Measurements from ENCODE around the gene TOR3A. TPM values are rescaled to one million over a fixed set of nuclear protein-coding genes. Genes with fewer than 3 reads are reported as not detected.
"Not testable (repeated sequence)": the region's sequence is repeated elsewhere in the genome, so short reads cannot be mapped to it uniquely, and the experiment has no call there.

TOR3A gene, protein sequence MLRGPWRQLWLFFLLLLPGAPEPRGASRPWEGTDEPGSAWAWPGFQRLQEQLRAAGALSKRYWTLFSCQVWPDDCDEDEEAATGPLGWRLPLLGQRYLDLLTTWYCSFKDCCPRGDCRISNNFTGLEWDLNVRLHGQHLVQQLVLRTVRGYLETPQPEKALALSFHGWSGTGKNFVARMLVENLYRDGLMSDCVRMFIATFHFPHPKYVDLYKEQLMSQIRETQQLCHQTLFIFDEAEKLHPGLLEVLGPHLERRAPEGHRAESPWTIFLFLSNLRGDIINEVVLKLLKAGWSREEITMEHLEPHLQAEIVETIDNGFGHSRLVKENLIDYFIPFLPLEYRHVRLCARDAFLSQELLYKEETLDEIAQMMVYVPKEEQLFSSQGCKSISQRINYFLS
- total RNA-seq: 34.1 and 35.3 TPM in 2 replicates

DNA sequence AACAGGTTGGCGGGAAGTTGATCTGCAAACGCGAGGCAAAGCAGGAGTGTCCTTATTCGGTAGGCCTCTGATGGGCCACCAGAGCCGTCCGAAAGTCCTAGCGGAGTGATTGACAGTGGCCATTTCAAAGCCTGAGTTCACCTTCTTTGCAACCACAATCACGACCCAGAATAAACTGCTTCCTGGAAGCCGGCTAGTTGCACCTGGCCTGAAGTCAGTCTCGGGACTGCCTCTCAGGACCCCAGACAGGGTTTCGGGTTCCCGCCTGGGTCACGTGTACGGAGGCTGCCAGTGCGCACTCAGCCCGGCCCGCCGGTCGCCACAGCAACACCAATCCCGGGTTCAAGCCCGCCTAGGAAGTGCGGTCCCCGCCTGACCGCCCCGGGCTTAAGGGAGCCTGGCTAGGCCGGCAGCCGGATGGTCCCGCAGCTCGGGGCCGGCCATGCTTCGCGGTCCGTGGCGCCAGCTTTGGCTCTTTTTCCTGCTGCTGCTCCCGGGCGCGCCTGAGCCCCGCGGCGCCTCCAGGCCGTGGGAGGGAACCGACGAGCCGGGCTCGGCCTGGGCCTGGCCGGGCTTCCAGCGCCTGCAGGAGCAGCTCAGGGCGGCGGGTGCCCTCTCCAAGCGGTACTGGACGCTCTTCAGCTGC is at the start of gene TOR3A:
TOR3A (plus strand) TSS at position 384 of the 646 bp plus-strand sequence; CDS start at position 443, 59 bp downstream.
- Mint-ChIP-seq H3K36me3 (ENCODE audit: low read depth) (peaks cover 14% of the 10 kb centered on the region), H3K4me1 (ENCODE audit: low read depth) (peaks cover 20% of the 10 kb centered on the region), H3K4me3 (ENCODE audit: low read depth) (peak within 1 kb of the TSS; percentile 97), H3K9me3 (no peaks in the 10 kb centered on the region), H3K27me3 (ENCODE audit: low read depth) (no peaks in the 10 kb centered on the region), H3K27ac (peak within 1 kb of the TSS; percentile 96)
- DNase-seq (ENCODE audit: low spot score): peak; percentile 75
- intact Hi-C loops (cut with micrococcal nuclease): loop anchor here (1.0 to 5.0 kb wide), 7 partner anchors 47 to 283 kb away; partner anchors contain the start of genes AXDND1, FAM20B and SOAT1

DNA sequence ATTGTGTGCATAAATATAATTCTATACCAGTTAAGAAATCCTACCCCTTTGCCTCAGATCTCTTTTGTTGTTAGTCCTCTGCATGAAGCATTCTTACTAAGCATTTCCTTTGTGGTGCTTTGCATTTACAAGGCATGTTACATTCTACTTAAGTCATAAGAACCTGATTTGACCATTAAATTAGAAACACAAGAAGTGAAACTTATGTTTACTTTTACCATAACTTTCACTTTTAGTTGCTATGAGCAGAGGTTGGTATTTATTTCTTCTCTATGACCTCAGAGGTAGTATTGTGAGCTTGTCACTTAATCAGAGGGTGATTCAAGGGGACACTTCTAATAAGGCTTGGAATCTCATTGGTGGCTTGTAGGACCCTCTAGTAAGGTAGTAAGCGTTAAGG is 47.1 kb upstream of the TOR3A start:
- peak overlapping the region; percentile 82 for H3K27ac Mint-ChIP-seq
- no peaks in the 10 kb centered on the region for H3K9me3 Mint-ChIP-seq
- DNase-seq (ENCODE audit: low spot score): no peak
- no peak overlapping the region for H3K4me3 Mint-ChIP-seq (ENCODE audit: low read depth)
- H3K27me3 Mint-ChIP-seq (ENCODE audit: low read depth): no peaks in the 10 kb centered on the region
- H3K4me1 Mint-ChIP-seq (ENCODE audit: low read depth): peaks cover 77% of the 10 kb centered on the region
- intact Hi-C loops (cut with micrococcal nuclease): loop anchor here (1.0 to 5.0 kb wide), 4 partner anchors 8 to 918 kb away; partner anchors contain the start of gene CEP350
- peaks cover 4% of the 10 kb centered on the region for H3K36me3 Mint-ChIP-seq (ENCODE audit: low read depth)

DNA sequence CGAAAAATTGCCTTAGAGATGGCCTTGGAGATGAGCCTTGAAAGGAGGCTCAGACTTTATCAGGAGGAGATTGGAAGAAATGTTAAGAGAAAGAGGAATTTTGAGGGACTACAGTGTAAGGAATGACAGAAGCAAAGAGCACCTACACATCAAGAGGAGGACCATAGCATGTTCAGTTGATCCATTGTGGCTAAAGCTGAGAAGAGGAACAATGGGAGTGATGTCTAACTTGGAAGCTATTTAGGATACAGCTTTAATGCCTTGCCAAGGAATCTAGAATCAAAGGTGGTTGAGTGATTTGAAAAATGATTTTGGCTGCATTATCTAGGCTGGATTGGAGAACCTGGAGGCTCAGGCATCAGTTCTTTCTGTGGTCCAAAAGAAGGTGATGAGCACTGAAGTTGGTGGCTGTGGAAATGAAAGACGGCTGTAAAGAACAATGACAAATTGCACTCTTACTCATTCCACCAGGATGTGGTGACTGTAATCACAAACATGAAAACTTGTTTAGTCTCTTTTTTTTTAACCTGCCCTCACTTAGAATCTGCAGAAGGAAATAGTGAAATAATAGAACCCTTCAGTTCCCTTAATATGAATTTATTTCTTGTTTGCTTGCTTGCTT is 44.9 kb upstream of the TOR3A start:
- Mint-ChIP-seq H3K27ac (peak overlapping the region; percentile 26), H3K9me3 (no peaks in the 10 kb centered on the region), H3K4me3 (ENCODE audit: low read depth) (no peak overlapping the region), H3K27me3 (ENCODE audit: low read depth) (no peaks in the 10 kb centered on the region), H3K4me1 (ENCODE audit: low read depth) (peaks cover 55% of the 10 kb centered on the region), H3K36me3 (ENCODE audit: low read depth) (peaks cover 4% of the 10 kb centered on the region)
- intact Hi-C loops (cut with micrococcal nuclease): loop anchor here (1.0 to 5.0 kb wide), 4 partner anchors 8 to 915 kb away; partner anchors contain the start of gene CEP350
- DNase-seq (ENCODE audit: low spot score): peak; percentile 31

DNA sequence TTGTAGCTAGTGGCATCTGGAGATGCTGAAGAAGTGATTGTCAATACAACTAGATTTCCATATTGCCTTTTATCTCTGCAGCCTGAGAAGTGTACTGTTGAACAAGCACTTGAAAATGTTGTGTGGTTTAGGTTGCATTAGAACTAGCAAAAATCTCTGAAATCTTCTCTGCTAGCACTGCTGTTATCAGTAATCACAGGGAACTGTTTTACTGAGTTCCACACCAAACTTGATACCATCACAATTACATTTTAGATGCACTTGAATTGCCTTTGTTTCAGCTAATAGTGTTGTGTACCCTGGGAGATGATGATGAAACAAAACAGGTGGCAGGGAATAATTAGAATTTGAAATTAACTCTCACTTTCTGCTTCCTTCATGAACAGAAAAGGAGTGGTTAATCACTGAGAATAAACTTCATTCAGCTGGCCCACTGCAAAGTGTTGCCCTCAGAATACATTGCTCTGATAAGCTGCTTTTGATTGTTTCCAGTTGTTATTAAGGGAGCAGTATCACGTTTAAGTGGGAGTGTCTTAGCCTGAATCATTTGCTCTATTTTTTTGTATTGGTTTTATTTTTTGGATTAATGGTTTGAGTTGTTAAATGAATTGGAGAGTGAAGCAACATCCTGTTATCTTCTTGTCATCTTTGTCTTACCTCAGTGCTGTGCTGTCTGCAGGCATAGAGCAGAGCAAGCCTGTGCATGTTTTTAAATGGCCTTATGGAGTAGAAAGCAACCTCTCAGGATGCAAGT is 43.2 kb upstream of the TOR3A start:
- no peak for DNase-seq (ENCODE audit: low spot score)
- Mint-ChIP-seq H3K36me3 (ENCODE audit: low read depth) (peaks cover 4% of the 10 kb centered on the region), H3K4me3 (ENCODE audit: low read depth) (peak overlapping the region; percentile 11), H3K4me1 (ENCODE audit: low read depth) (peaks cover 49% of the 10 kb centered on the region), H3K27me3 (ENCODE audit: low read depth) (no peaks in the 10 kb centered on the region), H3K27ac (peak overlapping the region; percentile 29), H3K9me3 (no peaks in the 10 kb centered on the region)
- intact Hi-C loops (cut with micrococcal nuclease): loop anchor here (5.0 kb wide), 2 partner anchors 104 to 914 kb away; partner anchors contain the start of gene CEP350

DNA sequence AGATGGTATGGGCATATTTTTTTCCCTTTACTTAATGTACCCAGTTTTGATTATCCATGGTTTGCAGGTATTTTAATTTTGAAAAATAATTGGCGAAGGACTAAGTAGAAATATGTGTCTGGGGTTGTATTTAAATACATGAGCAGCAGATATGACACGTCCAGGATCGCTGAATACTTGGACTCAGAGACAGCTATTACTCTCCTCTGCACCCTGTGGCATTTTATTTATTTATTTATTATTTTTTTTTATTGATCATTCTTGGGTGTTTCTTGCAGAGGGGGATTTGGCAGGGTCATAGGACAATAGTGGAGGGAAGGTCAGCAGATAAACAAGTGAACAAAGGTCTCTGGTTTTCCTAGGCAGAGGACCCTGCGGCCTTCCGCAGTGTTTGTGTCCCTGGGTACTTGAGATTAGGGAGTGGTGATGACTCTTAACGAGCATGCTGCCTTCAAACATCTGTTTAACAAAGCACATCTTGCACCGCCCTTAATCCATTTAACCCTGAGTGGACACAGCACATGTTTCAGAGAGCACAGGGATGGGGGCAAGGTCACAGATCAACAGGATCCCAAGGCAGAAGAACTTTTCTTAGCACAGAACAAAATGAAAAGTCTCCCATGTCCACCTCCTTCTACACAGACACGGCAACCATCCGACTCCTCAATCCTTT is 42.2 kb upstream of the TOR3A start:
- intact Hi-C loops (cut with micrococcal nuclease): loop anchor here (5.0 kb wide), 2 partner anchors 103 to 913 kb away; partner anchors contain the start of gene CEP350
- not testable (repeated sequence) for DNase-seq (ENCODE audit: low spot score); H3K27ac Mint-ChIP-seq; H3K36me3 Mint-ChIP-seq (ENCODE audit: low read depth); H3K9me3 Mint-ChIP-seq; H3K4me3 Mint-ChIP-seq (ENCODE audit: low read depth); H3K27me3 Mint-ChIP-seq (ENCODE audit: low read depth)
- peaks cover 41% of the 10 kb centered on the region for H3K4me1 Mint-ChIP-seq (ENCODE audit: low read depth)

DNA sequence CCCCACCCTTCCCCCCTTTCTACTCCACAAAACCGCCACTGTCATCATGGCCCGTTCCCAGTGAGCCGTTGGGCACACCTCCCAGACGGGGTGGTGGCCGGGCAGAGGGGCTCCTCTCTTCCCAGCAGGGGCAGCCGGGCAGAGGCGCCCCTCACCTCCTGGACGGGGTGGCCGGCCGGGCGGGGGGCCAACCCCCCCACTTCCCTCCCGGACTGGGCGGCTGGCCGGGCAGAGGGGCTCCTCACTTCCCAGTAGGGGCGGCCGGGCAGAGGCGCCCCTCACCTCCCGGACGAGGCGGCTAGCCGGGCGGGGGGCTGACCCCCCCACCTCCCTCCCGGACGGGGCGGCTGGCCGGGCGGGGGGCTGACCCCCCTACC is 41.7 kb upstream of the TOR3A start:
- H3K27ac Mint-ChIP-seq; H3K4me3 Mint-ChIP-seq (ENCODE audit: low read depth); H3K27me3 Mint-ChIP-seq (ENCODE audit: low read depth); intact Hi-C loops (cut with micrococcal nuclease); H3K36me3 Mint-ChIP-seq (ENCODE audit: low read depth); H3K9me3 Mint-ChIP-seq; DNase-seq (ENCODE audit: low spot score): not testable (repeated sequence)
- peaks cover 36% of the 10 kb centered on the region for H3K4me1 Mint-ChIP-seq (ENCODE audit: low read depth)

DNA sequence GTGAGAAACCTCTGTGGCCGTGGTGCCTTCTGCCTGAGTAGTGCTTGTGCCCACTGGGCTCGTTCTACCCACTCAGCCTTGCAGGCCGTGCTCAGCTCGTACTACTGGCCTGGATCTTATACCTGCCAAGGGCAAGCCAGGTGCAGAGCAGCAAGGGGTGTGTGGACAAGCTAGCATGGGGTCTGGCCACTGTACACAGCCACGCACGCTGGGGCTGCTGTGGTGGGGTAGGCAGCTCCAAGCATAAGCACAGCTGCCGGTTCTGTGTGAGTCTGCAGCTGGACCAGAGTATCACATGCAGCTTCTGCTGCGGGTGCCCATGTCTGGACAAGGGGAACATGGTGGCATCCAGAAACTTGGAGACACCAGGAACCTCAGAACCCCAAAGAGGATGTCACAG is 39.8 kb upstream of the TOR3A start:
- DNase-seq (ENCODE audit: low spot score): no peak
- H3K27ac Mint-ChIP-seq: no peak overlapping the region
- H3K36me3 Mint-ChIP-seq (ENCODE audit: low read depth): peaks cover 10% of the 10 kb centered on the region
- H3K4me3 Mint-ChIP-seq (ENCODE audit: low read depth): no peak overlapping the region
- no peaks in the 10 kb centered on the region for H3K27me3 Mint-ChIP-seq (ENCODE audit: low read depth)
- H3K9me3 Mint-ChIP-seq: no peaks in the 10 kb centered on the region
- peaks cover 23% of the 10 kb centered on the region for H3K4me1 Mint-ChIP-seq (ENCODE audit: low read depth)
- intact Hi-C loops (cut with micrococcal nuclease): no loop called here

DNA sequence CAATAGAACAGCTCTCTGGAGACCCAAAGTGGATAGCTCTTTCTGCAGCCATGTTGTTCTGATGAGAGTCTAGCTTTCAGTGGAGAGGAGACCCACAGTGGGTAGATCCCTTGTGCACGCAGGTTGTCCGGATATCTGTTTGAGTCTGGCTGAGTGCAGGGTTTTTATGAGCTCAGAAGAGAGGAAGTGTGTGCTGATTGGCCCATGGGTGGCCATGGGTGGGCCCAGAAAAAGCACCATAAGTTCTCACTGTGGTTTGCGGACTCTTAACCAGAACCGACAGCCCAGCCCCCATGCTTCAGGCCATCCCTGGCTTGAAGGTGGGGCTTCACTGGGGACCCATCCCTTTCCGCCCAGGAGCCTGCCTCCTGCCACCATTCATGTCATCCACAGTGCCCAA is 39.2 kb upstream of the TOR3A start:
- Mint-ChIP-seq H3K27ac (no peak overlapping the region), H3K36me3 (ENCODE audit: low read depth) (peaks cover 10% of the 10 kb centered on the region), H3K4me3 (ENCODE audit: low read depth) (no peak overlapping the region), H3K27me3 (ENCODE audit: low read depth) (no peaks in the 10 kb centered on the region), H3K4me1 (ENCODE audit: low read depth) (peaks cover 16% of the 10 kb centered on the region), H3K9me3 (no peaks in the 10 kb centered on the region)
- DNase-seq (ENCODE audit: low spot score): no peak
- intact Hi-C loops (cut with micrococcal nuclease): no loop called here

DNA sequence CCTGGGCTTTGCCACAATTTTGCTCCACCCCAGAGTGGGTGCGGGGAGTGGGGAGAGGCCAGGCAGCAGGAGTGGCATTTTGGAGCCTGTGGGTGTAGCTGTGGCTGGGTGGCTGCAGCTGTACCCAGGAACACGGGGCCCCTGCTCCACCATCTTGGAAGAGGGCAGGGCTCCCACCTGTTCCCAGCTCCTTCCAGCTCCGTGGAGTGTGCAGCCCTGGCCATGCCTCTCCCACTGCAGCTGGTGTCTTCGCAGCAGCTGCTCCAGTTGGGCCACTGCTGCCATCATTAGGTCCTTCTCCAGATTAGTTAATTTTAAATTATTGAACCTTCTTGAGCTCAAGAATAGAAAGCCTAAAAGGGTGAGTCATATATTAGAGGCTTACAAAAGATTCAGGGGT is 38.6 kb upstream of the TOR3A start:
- DNase-seq (ENCODE audit: low spot score): no peak
- Mint-ChIP-seq H3K36me3 (ENCODE audit: low read depth) (peaks cover 10% of the 10 kb centered on the region), H3K4me1 (ENCODE audit: low read depth) (peaks cover 14% of the 10 kb centered on the region), H3K27ac (no peak overlapping the region), H3K4me3 (ENCODE audit: low read depth) (no peak overlapping the region), H3K27me3 (ENCODE audit: low read depth) (no peaks in the 10 kb centered on the region), H3K9me3 (no peaks in the 10 kb centered on the region)
- intact Hi-C loops (cut with micrococcal nuclease): no loop called here

DNA sequence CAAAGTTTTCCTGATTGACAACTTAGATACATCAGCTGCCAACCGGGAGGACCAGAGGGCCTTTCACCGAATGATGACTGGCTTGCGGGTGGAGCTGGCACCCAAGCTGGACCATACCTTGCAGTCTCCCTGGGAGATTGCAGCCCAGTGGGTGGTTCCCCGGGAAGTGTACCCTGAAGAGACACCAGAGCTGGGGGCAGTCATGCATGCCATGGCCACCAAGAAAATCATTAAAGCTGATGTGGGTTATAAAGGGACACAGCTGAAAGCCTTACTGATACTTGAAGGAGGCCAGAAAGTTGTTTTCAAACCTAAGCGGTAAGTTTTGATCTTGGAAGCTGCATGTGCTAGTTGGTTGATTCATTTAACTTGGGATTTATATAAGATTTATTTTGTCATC is 38.0 kb upstream of the TOR3A start:
- intact Hi-C loops (cut with micrococcal nuclease): no loop called here
- H3K9me3 Mint-ChIP-seq: no peaks in the 10 kb centered on the region
- peaks cover 9% of the 10 kb centered on the region for H3K4me1 Mint-ChIP-seq (ENCODE audit: low read depth)
- DNase-seq (ENCODE audit: low spot score): no peak
- no peak overlapping the region for H3K27ac Mint-ChIP-seq
- no peak overlapping the region for H3K4me3 Mint-ChIP-seq (ENCODE audit: low read depth)
- H3K36me3 Mint-ChIP-seq (ENCODE audit: low read depth): peaks cover 6% of the 10 kb centered on the region
- H3K27me3 Mint-ChIP-seq (ENCODE audit: low read depth): no peaks in the 10 kb centered on the region

DNA sequence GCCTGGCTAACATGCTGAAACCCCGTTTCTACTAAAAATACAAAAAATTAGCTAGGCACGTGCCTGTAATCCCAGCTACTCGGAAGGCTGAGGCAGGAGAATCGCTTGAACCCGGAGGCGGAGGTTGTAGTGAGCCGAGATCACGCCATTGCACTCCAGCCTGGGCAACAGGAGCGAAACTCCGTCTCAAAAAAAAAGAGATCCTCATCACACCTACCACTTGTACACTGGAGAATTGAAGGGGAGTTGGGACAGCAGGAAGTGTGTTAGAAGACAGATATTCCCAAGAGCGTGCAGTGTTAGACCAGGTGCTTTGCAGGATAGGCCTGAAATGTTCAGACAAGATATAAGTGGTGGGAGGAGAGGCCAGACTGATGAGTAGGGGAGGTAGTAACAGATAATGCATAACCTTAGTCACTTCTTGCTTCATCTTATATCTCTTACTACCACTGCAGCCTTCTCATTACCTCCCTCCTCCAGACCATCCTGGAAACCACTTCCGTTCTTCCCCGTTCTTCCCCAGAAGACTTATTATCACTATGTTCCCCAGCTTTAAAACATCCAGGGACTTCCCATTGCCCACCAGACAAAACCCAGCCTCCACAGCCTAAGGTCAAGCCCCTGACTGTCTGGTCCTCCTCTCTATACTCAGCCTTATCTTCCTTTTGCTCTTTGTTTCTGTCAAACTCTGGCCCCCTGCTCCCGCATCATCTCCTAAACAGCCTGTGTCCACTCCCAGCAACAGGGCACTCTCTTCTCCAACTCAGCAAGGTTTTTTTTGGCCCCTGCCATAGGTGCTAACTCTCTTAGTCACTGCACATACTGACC is 34.8 kb upstream of the TOR3A start:
- Mint-ChIP-seq H3K27ac (no peak overlapping the region), H3K9me3 (no peaks in the 10 kb centered on the region), H3K27me3 (ENCODE audit: low read depth) (no peaks in the 10 kb centered on the region), H3K36me3 (ENCODE audit: low read depth) (peaks cover 6% of the 10 kb centered on the region), H3K4me1 (ENCODE audit: low read depth) (peaks cover 4% of the 10 kb centered on the region), H3K4me3 (ENCODE audit: low read depth) (no peak overlapping the region)
- intact Hi-C loops (cut with micrococcal nuclease): no loop called here
- no peak for DNase-seq (ENCODE audit: low spot score)

All from activated T-helper 2 cell treated with anti-CD3 and anti-CD28 coated beads, Interferon-gamma antibody, Interleukin-2, Interleukin-4, amounts not matched to agents 10 μg/mL and 5 μg/mL and 100 μg/mL, durations not matched to agents 14 hours and 24 hours and 36 hours (primary cell).